WI38 (cell line): ENCODE results near the gene DCLK1.
"Not testable (repeated sequence)": the region's sequence is repeated elsewhere in the genome, so short reads cannot be mapped to it uniquely, and the experiment has no call there.

Experiments used
- H3K4me3 ChIP-seq: 2 replicates; pipeline ENCODE4 v1.5.1; 2011; ENCODE audit warnings: low read depth, mild to moderate bottlenecking, control low read depth, low read length
- TF ChIP-seq, protein P1 (sequence below): IDR thresholded peaks from 2 replicates; pipeline ENCODE4 v1.5.1; 2012; ENCODE audit warnings: low read depth, mild to moderate bottlenecking, control low read depth, low read length

Gene DCLK1

DNA sequence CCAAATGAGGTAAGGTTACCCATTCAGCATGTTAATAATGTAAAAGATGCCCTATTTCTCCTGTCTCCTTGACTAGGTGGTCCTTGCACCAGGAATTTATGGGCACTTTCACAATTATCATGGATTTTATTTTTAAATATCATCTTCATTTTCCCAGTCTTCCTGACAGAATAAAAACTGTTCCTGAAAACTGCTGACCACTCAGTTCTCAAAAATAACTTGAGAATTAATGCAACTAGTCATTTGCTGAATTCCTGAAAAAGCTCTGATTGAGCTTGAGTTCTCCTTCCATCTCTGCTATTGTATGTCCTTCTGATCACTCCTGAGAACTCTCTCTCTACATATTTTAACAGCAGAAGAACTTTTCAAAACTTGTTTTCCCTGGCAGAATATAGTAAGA lies 55.0 kb downstream of the DCLK1 start:
- TF ChIP-seq, protein P1, sequence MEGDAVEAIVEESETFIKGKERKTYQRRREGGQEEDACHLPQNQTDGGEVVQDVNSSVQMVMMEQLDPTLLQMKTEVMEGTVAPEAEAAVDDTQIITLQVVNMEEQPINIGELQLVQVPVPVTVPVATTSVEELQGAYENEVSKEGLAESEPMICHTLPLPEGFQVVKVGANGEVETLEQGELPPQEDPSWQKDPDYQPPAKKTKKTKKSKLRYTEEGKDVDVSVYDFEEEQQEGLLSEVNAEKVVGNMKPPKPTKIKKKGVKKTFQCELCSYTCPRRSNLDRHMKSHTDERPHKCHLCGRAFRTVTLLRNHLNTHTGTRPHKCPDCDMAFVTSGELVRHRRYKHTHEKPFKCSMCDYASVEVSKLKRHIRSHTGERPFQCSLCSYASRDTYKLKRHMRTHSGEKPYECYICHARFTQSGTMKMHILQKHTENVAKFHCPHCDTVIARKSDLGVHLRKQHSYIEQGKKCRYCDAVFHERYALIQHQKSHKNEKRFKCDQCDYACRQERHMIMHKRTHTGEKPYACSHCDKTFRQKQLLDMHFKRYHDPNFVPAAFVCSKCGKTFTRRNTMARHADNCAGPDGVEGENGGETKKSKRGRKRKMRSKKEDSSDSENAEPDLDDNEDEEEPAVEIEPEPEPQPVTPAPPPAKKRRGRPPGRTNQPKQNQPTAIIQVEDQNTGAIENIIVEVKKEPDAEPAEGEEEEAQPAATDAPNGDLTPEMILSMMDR = no peak
- no peak overlapping the region for H3K4me3 ChIP-seq

DNA sequence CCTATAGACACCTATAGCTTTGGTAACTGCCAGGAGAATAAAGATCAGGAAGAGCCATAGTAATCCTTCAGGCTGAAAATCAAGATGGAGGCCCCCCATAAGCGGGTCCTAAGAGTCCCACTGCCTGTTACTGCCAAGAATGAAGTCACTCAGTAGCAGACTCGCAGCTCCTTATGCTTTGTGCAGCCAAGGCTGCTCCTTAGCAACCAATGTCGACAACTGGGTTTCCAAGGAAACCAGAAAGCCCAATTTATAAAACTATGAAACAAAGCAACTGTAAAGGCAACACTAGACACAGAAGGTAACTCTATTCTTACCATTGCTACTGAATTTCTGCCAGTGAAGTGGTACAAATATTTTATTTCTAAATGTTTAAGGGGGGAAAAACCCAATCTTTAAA lies 56.5 kb downstream of the DCLK1 start:
- TF ChIP-seq, protein P1 = no peak
- H3K4me3 ChIP-seq = no peak overlapping the region

DNA sequence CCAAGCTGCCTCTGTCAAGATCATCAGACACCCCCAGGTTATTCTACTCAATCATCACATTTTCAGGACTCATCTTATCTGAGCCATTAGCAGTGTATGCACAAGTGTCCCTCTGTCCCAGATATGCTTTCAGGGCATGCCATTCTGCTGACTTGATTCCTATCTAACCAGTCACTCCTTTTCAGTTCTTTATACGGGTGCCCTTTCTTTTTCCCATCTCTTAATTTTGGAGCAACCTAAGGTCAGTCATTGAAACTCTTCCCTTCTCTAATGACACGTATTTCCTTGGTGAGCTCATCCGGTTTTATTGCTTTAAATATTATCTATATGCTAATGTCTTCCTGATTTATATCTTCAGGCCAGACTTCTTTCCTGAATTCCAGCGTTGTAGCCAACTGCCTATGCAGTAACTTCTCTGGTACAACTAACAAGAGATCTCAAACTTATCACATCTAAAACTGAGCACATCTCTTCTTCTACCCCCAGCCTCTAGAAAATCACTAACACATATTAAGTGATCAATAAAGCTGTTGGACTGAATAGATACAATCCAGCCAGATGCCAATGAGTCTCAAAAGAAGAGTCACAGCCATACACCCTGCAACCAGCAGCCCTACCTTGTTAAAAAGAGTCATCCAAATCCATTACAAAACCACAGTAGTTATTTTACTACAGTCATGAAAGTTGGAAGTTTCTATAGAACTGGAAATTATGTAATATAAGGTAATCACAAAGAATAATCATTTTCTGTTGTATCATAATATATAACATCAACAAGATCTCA lies 58.8 kb downstream of the DCLK1 start:
- TF ChIP-seq, protein P1 = no peak

DNA sequence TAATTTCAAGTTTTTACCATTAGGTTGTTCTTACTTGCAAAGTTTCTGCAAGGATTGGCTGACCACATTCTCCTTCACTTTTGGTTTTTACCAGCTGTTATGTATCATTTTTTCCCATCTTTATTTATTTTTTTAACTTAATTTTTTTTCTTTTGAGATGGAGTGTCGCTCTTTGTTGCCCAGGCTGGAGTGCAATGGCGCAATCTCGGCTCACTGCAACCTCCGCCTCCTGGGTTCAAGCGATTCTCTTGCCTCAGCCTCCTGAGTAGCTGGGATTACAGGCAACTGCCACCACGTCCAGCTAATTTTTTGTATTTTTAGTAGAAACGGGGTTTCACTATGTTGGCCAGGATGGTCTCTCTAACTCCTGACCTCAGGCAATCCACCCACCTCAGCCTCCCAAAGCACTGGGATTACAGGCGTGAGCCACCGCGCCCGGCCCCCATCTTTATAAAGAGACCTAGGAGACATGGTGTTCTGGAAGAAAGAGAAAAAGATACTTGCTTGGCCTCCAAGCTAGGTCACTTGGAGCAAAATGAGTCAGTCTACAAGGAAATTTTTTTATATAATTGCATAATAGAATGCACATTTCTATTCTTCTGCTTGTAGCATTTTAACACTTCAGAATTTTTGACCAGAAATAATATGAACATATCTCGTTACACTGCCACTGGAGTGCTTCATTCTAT lies 60.5 kb downstream of the DCLK1 start:
- H3K4me3 ChIP-seq = not testable (repeated sequence)

More for the DNA sequence above, 58.8 kb downstream of the DCLK1 start:
- H3K4me3 ChIP-seq = no peak overlapping the region

DNA sequence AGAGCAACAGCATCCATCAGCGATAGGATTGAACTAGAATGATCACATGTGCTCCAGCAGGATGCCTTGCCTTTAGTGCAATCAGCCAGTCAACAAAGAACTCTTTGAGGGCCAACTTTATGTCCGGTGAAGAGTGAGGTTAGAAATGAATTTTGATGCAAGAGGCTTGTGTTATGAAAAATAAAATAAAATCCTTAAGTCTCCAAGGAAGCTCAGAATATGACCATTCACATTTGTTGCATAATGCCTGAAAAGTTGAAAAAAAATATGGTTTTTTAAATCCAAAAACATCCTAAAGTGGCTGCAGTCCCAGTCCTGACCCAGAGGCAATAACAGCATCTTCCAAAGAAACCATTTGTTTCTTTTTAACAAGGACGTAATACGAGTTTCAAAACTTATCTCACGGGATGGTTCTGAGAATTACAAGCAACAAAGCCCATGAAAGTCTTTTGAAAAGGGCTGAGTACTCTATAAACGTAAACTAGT lies 61.3 kb downstream of the DCLK1 start:
- TF ChIP-seq, protein P1 = no peak
- no peak overlapping the region for H3K4me3 ChIP-seq

DNA sequence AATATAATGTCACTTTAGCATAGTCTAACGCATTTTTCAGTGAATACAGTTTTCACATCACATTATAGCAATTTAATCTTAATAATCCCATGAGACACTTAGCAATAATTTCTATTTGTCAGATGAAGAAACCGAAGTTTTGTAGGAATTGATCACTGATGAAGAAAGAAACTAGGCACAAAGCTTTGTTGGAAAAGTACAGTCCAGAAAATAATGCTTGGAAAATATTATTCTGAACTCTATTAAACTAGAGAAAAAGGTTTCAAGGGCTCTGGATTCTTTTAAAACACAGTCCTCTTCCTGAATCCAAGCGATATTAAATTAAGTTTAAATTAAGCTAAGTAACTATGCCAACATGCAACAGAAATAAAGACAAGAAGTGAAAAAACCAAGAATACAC lies 62.2 kb downstream of the DCLK1 start:
- H3K4me3 ChIP-seq = no peak overlapping the region
- TF ChIP-seq, protein P1 = no peak

DNA sequence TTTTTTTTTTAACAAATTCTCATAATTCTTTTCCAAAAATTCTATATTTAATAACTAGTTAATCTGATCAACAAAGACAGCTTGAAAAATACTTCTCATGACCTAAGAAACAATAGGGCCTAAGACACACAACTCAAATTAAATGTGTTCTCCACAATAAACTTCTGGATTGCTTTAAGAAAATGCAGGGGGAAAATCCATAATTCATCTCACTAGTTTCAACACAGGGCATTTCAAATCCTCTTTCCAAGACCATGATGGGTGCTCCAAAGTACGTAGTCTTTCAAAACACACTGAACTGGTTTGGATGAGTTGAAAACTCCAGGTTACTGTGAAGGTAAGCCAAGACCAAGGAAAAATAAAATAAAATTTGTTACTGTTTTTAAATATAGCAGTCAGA lies 62.6 kb downstream of the DCLK1 start:
- TF ChIP-seq, protein P1 = no peak
- H3K4me3 ChIP-seq = no peak overlapping the region
